ENCODE results near the gene ZBTB45. TPM values are rescaled to one million over a fixed set of nuclear protein-coding genes. Genes with fewer than 3 reads are reported as not detected.
A peak's percentile ranks its signal among the peaks of the same experiment; 100 is the strongest.

ZBTB45 gene
- 9.2 and 9.9 TPM in 2 replicates for total RNA-seq (ENCODE audit: low replicate concordance)

GRCh38 chr19:58519355-58520256, at the start of gene ZBTB45:
TSS of gene ZBTB45 (minus strand) at chr19:58519810. CDS start at chr19:58517673, 2,137 bp downstream.
- H3K4me3 ChIP-seq (ENCODE audit: low read depth, low read length), result peak within 1 kb of the TSS; percentile 91
- DNase-seq (ENCODE audit: low read depth), result peak; percentile 98
- peak; percentile 71 for TF ChIP-seq CTCF (IDR thresholded peaks at IDR 0.05; ENCODE audit: insufficient read depth, low read length)

DNA sequence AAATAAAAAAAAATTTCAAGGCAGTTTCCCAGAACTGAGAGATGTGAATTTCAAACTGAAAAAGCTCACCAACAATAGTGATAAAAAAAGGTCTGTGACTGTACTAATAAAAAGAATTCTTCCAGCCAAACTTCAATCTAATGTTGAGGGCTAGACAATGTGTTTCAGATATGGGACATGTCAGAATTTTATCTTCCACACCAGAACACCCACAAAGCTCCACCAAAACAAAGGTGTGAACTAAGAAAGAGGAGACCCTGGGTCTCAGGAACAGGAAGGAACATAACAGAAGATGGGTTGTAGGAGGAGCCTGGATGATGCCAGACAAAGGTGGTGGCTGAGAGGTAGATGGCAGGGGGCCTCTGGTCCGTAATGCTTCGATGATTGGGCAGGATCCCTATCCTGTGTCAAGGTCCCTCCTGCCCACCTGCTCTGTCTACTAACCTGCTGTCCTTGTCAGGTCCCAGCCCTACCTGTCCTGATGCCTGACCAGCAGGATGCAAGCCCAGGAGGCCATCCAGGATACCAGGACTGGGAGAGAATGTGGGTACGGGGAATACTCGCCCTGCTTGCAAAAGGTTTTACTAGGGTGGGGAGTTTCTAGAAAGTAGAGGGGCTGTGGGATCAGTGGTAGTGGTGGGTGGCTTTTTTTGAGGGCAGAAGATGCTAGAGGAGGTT, 49.0 kb upstream of the ZBTB45 start:
- no peak for DNase-seq (ENCODE audit: low read depth)
- H3K4me3 ChIP-seq (ENCODE audit: low read depth, low read length), result no peak overlapping the region
- no peak for TF ChIP-seq CTCF (IDR thresholded peaks at IDR 0.05; ENCODE audit: insufficient read depth, low read length)

- no peak for DNase-seq (ENCODE audit: low read depth)
- TF ChIP-seq CTCF (IDR thresholded peaks at IDR 0.05; ENCODE audit: insufficient read depth, low read length), result no peak
- H3K4me3 ChIP-seq (ENCODE audit: low read depth, low read length), result no peak overlapping the region
Observed at GRCh38 chr19:58566989-58567388, 47.4 kb upstream of the ZBTB45 start.

GRCh38 chr19:58563823-58564222, 44.2 kb upstream of the ZBTB45 start:
- TF ChIP-seq CTCF (IDR thresholded peaks at IDR 0.05; ENCODE audit: insufficient read depth, low read length), result no peak
- no peak overlapping the region for H3K4me3 ChIP-seq (ENCODE audit: low read depth, low read length)
- DNase-seq (ENCODE audit: low read depth), result no peak

GRCh38 chr19:58563034-58563573, 43.5 kb upstream of the ZBTB45 start:
- TF ChIP-seq CTCF (IDR thresholded peaks at IDR 0.05; ENCODE audit: insufficient read depth, low read length), result no peak
- H3K4me3 ChIP-seq (ENCODE audit: low read depth, low read length), result peak overlapping the region; percentile 50
- no peak for DNase-seq (ENCODE audit: low read depth)

GRCh38 chr19:58562122-58563033, 42.8 kb upstream of the ZBTB45 start:
- peak; percentile 41 for DNase-seq (ENCODE audit: low read depth)
- no peak for TF ChIP-seq CTCF (IDR thresholded peaks at IDR 0.05; ENCODE audit: insufficient read depth, low read length)
- H3K4me3 ChIP-seq (ENCODE audit: low read depth, low read length), result peak overlapping the region; percentile 50

All from fibroblast of the aortic adventitia (primary cell).